Esophagus squamous epithelium (tissue), 5 donors: ENCODE measurements around the gene KPNB1. TPM values are rescaled to one million over a fixed set of nuclear protein-coding genes. Genes with fewer than 3 reads are reported as not detected.

Source experiments
- DNase-seq: peaks from one replicate; lab custom pipeline; 2025; lab: John Stamatoyannopoulos, UW
- H3K27ac ChIP-seq, 4 donors: fragments of 200-600 bp; sonication (generic); one replicate each; pipeline ENCODE4 v1.5.1; 2016 to 2019; ENCODE audit warnings: mild to moderate bottlenecking in 1 of 4
- H3K27me3 ChIP-seq, 4 donors: fragments of 200-600 bp; sonication (generic); 1 replicate in 3 of 4; 2 replicates in 1 of 4; pipeline versions ENCODE4 v1.5.1 to v1.6.0; 2017 to 2021; ENCODE audit warnings: antibody characterized with exemption in 1 of 4
- H3K36me3 ChIP-seq, 3 donors: fragments of 200-600 bp; sonication (generic); one replicate each; pipeline ENCODE4 v1.5.1; 2016 to 2019
- H3K4me1 ChIP-seq, 3 donors: fragments of 200-600 bp; sonication (generic); one replicate each; pipeline ENCODE4 v1.5.1; 2017 to 2019
- H3K4me3 ChIP-seq, 4 donors: fragments of 200-600 bp; sonication (generic); 1 replicate in 3 of 4; 2 replicates in 1 of 4; pipeline ENCODE4 v1.5.1; 2016 to 2019; ENCODE audit warnings: mild to moderate bottlenecking in 2 of 4, moderate library complexity in 1 of 4
- H3K9me3 ChIP-seq, 3 donors: fragments of 200-600 bp; sonication (generic); one replicate each; pipeline ENCODE4 v1.5.1; 2016 to 2019
- CTCF ChIP-seq, 6 experiments: fragments of 450-650 bp in 4 of 6; fragments of 200-600 bp in 2 of 6; sonication (generic) in 2 of 6; IDR thresholded peaks; one replicate each; pipeline ENCODE4 v1.5.1; 2016 to 2019; ENCODE audit warnings: antibody characterized with exemption in 6 of 6, mild to moderate bottlenecking in 4 of 6, moderate library complexity in 4 of 6
- POLR2A ChIP-seq, 4 donors: fragments of 450-650 bp; IDR thresholded peaks; one replicate each; pipeline ENCODE4 v1.6.1; 2017; ENCODE audit warnings: antibody characterized with exemption in 4 of 4, mild to moderate bottlenecking in 4 of 4, moderate library complexity in 3 of 4
- WGBS, 2 donors: methylation state at CpG; one replicate each; pipeline ENCODE4 v1.1.5; 2018; 5-methylcytosine and 5-hydroxymethylcytosine counted together
- intact Hi-C: fragments of 100-400 bp; cut with DNase I; formaldehyde crosslinking; loops from one replicate; pipeline ENCODE4 v1.15.0; 2022
- total RNA-seq, 4 donors: library from RNA; depleted of rRNA; stranded (reverse); fragments of >200 nt; gene quantifications; one replicate each; pipeline ENCODE4 v1.1.0, GENCODE V29; 2016
- donor health status: DM: yes; HTN: yes; CAD: no.

Gene KPNB1
- total RNA-seq, 4 donors from 2014 or later, result 148 to 233 (median 186) TPM

DNA sequence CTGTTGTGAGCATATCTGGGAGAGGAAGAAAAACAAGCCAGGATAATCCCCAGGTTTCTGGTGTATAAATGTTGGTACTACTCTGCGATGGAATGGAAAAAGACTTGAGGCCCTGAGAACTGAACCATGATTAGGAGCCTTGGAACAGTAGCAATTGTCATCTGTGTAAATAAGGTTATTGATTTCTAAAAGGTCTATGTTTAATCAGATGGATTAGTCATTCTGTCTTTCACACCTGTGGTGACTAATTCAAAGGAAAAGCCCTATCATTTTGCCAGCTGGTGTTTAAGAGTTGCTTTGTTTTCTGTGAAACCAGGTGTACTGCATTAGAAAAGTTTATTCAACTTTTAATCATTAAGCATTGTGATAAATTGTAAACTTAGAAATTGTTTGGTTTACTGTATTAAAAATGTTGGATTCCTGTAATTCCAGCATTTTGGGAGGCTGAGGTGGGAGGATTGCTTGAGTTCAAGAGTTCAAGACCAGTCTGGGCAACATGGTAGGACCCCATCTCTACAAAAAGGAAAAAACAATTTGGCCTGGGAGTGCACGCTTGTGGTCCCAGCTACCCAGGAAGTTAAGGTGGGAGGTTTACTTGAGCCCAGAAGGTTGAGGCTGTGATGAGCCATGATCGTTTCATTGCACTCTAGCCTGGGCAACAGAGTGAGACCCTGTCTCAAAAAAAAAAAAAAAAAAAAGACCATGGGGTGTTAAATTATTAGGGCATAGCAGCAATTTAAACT lies 29.0 kb upstream of the KPNB1 start:
- intact Hi-C loops, result no loop called here
- Histone ChIP-seq H3K36me3 (peaks cover 5 to 91% (median 27%) of the 10 kb centered on the region in 3 donors), H3K27ac (peak overlapping the region in 3 of 4 donors; percentile 24 to 53 (median 44)), H3K27me3 (no peaks in the 10 kb centered on the region), H3K4me3 (no peak overlapping the region), H3K4me1 (peaks cover 6 to 41% (median 20%) of the 10 kb centered on the region in 3 donors), H3K9me3 (no peaks in the 10 kb centered on the region)
- 44 to 55% methylated on average over 3 of the region's 3 CpGs for WGBS, 2 donors
- TF ChIP-seq POLR2A (IDR thresholded peaks at IDR 0.05), result no peak
- TF ChIP-seq CTCF (IDR thresholded peaks at IDR 0.05), result no peak
- DNase-seq, result no peak

DNA sequence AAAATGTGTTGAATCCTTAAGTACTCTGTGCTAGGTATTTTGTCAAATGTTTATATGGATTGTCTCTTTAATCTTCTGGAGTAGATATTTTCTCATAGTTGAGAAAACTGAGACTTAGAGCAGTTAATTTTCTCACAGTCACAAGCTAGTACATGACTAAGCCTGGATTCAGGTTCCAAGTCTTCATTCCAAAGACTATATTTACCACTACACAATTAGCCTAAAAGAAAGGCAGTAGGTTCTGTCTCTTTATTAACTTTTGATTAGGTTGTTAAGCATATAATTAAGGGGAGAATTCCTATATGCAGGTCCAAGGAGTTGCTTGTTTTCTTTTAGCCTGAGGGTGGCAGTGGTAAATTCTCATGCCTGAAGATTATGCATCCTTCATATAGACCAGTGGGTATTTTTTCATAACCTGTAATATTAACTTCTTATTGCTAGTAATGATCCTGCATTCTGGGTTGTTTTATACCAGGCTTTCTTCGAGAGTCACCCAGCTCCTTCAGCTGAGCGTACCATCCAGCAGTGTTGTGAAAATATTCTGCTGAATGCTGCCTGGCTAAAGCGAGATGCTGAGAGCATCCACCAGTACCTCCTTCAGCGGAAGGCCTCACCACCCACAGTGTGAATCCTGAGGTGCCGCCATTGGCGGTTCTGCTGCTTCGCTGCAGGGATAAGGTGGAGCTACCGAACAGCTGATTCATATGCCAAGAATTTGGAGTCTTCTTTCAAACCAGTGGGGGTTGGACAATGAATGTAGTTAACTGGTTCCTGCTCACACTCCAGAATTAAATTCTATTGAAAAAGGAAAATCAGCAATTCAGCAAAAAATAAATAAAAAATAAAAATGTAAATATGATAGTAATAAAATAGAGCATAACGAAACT lies 28.2 kb upstream of the KPNB1 start:
- no peaks in the 10 kb centered on the region for H3K9me3 ChIP-seq
- peaks cover 0 to 82% (median 21%) of the 10 kb centered on the region in 3 donors for H3K36me3 ChIP-seq
- no peak for DNase-seq
- no peak overlapping the region for H3K4me3 ChIP-seq
- peaks cover 6 to 41% (median 20%) of the 10 kb centered on the region in 3 donors for H3K4me1 ChIP-seq
- intact Hi-C loops, result no loop called here
- WGBS, 2 donors, result 35 to 47% methylated on average over 4 to 9 of the region's 9 CpGs
- TF ChIP-seq POLR2A (IDR thresholded peaks at IDR 0.05) (no peak), CTCF (IDR thresholded peaks at IDR 0.05) (no peak)
- H3K27me3 ChIP-seq, result no peaks in the 10 kb centered on the region
- H3K27ac ChIP-seq, result peak overlapping the region; percentile 39 to 53 (median 48)

DNA sequence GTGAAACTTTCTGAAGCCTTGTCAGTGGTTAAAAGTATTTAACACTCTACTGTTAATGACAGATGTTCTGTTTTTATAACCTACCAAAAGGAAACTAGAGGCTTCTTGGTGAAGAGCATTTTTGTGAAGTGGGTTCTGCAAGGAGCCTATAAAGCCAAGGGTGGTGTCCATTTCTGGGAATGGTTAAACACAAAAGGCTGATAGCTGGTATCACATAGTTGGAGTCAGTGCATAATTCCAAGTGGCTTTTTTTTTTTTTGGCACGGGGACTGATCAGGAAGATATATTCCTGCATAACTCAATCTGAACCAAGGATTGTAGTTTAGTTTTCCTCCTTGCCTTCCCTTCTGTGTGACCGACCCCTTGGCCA lies 27.6 kb upstream of the KPNB1 start:
- peak overlapping the region in 3 of 4 donors; percentile 39 to 53 (median 44) for H3K27ac ChIP-seq
- intact Hi-C loops, result no loop called here
- H3K27me3 ChIP-seq, result no peaks in the 10 kb centered on the region
- no peak for DNase-seq
- H3K4me1 ChIP-seq, result peaks cover 6 to 41% (median 20%) of the 10 kb centered on the region in 3 donors
- peaks cover 0 to 76% (median 18%) of the 10 kb centered on the region in 3 donors for H3K36me3 ChIP-seq
- WGBS, 2 donors, result 43 to 54% methylated on average over 2 of the region's 2 CpGs
- TF ChIP-seq POLR2A (IDR thresholded peaks at IDR 0.05) (no peak), CTCF (IDR thresholded peaks at IDR 0.05) (no peak)
- H3K9me3 ChIP-seq, result no peaks in the 10 kb centered on the region
- H3K4me3 ChIP-seq, result no peak overlapping the region

- peaks cover 6 to 34% (median 20%) of the 10 kb centered on the region in 3 donors for H3K4me1 ChIP-seq
- no peak overlapping the region for H3K4me3 ChIP-seq
- H3K36me3 ChIP-seq, result peaks cover 0 to 50% (median 2%) of the 10 kb centered on the region in 3 donors
- intact Hi-C loops, result no loop called here
- no peak overlapping the region for H3K27ac ChIP-seq
- no peaks in the 10 kb centered on the region for H3K9me3 ChIP-seq
- TF ChIP-seq POLR2A (IDR thresholded peaks at IDR 0.05) (no peak), CTCF (IDR thresholded peaks at IDR 0.05) (no peak)
- no peak for DNase-seq
- H3K27me3 ChIP-seq, result no peaks in the 10 kb centered on the region
- whole genome bisulfite sequencing, 2 donors, result 0% methylated on average over 1 of the region's 1 CpG
These were observed 25.0 kb upstream of the KPNB1 start for GRCh38 chr17:47624727-47625068.
